GM23338 (cell line): ENCODE results near the gene KLHL17.

ENCODE experiments used
- CREB1 ChIP-seq: fragments of 250-450 bp; sonication (Bioruptor Pico); IDR thresholded peaks from 2 replicates; pipeline ENCODE4 v1.5.0; 2020; ENCODE audit warnings: low read depth, mild to moderate bottlenecking, moderate library complexity
- EZH2 ChIP-seq: fragments of 200-600 bp; sonication (generic); IDR thresholded peaks from one replicate; pipeline ENCODE4 v1.8.0; 2017; ENCODE audit warnings: antibody characterized with exemption, mild to moderate bottlenecking, low read depth; ENCODE audit not compliant: unreplicated experiment
- EZH2phosphoT487 ChIP-seq: fragments of 200-600 bp; sonication (generic); IDR thresholded peaks from one replicate; pipeline ENCODE4 v1.8.1; 2018; ENCODE audit warnings: antibody characterized with exemption; ENCODE audit not compliant: unreplicated experiment
- JUNB ChIP-seq: IDR thresholded peaks from one replicate; pipeline ENCODE4 v1.6.1; 2016; ENCODE audit warnings: antibody characterized with exemption; ENCODE audit not compliant: unreplicated experiment
- NANOG ChIP-seq: IDR thresholded peaks from 2 replicates; pipeline ENCODE4 v1.6.1; 2016; ENCODE audit warnings: antibody characterized with exemption, borderline replicate concordance
- POLR2AphosphoS5 ChIP-seq: IDR thresholded peaks from 2 replicates; pipeline ENCODE4 v1.6.1; 2016; ENCODE audit warnings: antibody characterized with exemption, low read depth
- STAT1 ChIP-seq: IDR thresholded peaks from one replicate; pipeline ENCODE4 v1.6.1; 2016; ENCODE audit warnings: antibody characterized with exemption; ENCODE audit not compliant: unreplicated experiment
- ZNF114 ChIP-seq: fragments of 250-450 bp; sonication (Bioruptor Pico); IDR thresholded peaks from 2 replicates; pipeline ENCODE4 v1.5.0; 2020; ENCODE audit warnings: mild to moderate bottlenecking, moderate library complexity
- ZNF331 ChIP-seq: fragments of 250-450 bp; sonication (Bioruptor Pico); IDR thresholded peaks from 2 replicates; pipeline ENCODE4 v1.5.0; 2020; ENCODE audit warnings: low read depth, mild to moderate bottlenecking, moderate library complexity
- TF ChIP-seq, protein P1 (sequence below), 2 experiments: fragments of 200-600 bp in 1 of 2; sonication (generic) in 1 of 2; conservative IDR thresholded peaks; 2 replicates each; pipeline versions ENCODE4 v1.5.1 to v1.6.1; 2016 to 2017; ENCODE audit warnings: antibody characterized with exemption in 2 of 2, low read depth in 2 of 2, mild to moderate bottlenecking in 2 of 2, moderate library complexity in 1 of 2
- TF ChIP-seq, protein P2 (sequence below): IDR thresholded peaks from one replicate; pipeline ENCODE4 v1.6.1; 2018; ENCODE audit warnings: antibody characterized with exemption; ENCODE audit not compliant: unreplicated experiment
- TF ChIP-seq, protein P3 (sequence below): fragments of 250-450 bp; sonication (Bioruptor Pico); IDR thresholded peaks from 2 replicates; pipeline ENCODE4 v1.5.0; 2020; ENCODE audit warnings: mild to moderate bottlenecking, moderate library complexity
- TF ChIP-seq, protein P4 (sequence below): IDR thresholded peaks from 2 replicates; pipeline ENCODE4 v1.6.1; 2016; ENCODE audit warnings: antibody characterized with exemption

DNA sequence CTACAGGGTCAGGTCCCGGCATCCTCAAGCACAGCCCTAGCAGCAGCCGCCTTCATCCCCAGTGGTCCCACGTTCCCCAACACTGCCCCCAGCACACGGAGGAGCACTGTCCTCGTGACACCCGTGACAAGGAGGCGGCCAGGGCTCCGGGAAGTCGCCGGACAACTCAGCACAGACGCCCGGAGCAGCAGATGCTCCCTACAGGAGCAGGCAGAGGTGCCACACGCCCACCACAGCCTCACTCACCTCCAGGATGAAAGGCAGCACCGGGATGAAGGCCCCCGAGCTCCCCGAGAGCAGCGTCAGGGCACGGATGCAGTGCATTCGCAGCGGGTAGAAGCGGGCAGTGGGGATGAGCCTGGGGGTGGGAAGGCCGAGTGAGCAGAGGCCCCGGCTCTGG lies 9.5 kb upstream of the KLHL17 start:
- TF ChIP-seq, protein P1, sequence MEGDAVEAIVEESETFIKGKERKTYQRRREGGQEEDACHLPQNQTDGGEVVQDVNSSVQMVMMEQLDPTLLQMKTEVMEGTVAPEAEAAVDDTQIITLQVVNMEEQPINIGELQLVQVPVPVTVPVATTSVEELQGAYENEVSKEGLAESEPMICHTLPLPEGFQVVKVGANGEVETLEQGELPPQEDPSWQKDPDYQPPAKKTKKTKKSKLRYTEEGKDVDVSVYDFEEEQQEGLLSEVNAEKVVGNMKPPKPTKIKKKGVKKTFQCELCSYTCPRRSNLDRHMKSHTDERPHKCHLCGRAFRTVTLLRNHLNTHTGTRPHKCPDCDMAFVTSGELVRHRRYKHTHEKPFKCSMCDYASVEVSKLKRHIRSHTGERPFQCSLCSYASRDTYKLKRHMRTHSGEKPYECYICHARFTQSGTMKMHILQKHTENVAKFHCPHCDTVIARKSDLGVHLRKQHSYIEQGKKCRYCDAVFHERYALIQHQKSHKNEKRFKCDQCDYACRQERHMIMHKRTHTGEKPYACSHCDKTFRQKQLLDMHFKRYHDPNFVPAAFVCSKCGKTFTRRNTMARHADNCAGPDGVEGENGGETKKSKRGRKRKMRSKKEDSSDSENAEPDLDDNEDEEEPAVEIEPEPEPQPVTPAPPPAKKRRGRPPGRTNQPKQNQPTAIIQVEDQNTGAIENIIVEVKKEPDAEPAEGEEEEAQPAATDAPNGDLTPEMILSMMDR (conservative IDR thresholded peaks at IDR 0.05; ENCODE audit: low read depth in 2 of 2): no peak
- TF ChIP-seq POLR2AphosphoS5 (no peak), EZH2 (no peak), NANOG (no peak), CREB1 (CRISPR knock-in tag) (no peak), EZH2phosphoT487 (no peak), JUNB (no peak), ZNF114 (CRISPR knock-in tag) (no peak), STAT1 (no peak), ZNF331 (no peak)
- TF ChIP-seq, protein P2, sequence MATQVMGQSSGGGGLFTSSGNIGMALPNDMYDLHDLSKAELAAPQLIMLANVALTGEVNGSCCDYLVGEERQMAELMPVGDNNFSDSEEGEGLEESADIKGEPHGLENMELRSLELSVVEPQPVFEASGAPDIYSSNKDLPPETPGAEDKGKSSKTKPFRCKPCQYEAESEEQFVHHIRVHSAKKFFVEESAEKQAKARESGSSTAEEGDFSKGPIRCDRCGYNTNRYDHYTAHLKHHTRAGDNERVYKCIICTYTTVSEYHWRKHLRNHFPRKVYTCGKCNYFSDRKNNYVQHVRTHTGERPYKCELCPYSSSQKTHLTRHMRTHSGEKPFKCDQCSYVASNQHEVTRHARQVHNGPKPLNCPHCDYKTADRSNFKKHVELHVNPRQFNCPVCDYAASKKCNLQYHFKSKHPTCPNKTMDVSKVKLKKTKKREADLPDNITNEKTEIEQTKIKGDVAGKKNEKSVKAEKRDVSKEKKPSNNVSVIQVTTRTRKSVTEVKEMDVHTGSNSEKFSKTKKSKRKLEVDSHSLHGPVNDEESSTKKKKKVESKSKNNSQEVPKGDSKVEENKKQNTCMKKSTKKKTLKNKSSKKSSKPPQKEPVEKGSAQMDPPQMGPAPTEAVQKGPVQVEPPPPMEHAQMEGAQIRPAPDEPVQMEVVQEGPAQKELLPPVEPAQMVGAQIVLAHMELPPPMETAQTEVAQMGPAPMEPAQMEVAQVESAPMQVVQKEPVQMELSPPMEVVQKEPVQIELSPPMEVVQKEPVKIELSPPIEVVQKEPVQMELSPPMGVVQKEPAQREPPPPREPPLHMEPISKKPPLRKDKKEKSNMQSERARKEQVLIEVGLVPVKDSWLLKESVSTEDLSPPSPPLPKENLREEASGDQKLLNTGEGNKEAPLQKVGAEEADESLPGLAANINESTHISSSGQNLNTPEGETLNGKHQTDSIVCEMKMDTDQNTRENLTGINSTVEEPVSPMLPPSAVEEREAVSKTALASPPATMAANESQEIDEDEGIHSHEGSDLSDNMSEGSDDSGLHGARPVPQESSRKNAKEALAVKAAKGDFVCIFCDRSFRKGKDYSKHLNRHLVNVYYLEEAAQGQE: no peak
- TF ChIP-seq, protein P3, sequence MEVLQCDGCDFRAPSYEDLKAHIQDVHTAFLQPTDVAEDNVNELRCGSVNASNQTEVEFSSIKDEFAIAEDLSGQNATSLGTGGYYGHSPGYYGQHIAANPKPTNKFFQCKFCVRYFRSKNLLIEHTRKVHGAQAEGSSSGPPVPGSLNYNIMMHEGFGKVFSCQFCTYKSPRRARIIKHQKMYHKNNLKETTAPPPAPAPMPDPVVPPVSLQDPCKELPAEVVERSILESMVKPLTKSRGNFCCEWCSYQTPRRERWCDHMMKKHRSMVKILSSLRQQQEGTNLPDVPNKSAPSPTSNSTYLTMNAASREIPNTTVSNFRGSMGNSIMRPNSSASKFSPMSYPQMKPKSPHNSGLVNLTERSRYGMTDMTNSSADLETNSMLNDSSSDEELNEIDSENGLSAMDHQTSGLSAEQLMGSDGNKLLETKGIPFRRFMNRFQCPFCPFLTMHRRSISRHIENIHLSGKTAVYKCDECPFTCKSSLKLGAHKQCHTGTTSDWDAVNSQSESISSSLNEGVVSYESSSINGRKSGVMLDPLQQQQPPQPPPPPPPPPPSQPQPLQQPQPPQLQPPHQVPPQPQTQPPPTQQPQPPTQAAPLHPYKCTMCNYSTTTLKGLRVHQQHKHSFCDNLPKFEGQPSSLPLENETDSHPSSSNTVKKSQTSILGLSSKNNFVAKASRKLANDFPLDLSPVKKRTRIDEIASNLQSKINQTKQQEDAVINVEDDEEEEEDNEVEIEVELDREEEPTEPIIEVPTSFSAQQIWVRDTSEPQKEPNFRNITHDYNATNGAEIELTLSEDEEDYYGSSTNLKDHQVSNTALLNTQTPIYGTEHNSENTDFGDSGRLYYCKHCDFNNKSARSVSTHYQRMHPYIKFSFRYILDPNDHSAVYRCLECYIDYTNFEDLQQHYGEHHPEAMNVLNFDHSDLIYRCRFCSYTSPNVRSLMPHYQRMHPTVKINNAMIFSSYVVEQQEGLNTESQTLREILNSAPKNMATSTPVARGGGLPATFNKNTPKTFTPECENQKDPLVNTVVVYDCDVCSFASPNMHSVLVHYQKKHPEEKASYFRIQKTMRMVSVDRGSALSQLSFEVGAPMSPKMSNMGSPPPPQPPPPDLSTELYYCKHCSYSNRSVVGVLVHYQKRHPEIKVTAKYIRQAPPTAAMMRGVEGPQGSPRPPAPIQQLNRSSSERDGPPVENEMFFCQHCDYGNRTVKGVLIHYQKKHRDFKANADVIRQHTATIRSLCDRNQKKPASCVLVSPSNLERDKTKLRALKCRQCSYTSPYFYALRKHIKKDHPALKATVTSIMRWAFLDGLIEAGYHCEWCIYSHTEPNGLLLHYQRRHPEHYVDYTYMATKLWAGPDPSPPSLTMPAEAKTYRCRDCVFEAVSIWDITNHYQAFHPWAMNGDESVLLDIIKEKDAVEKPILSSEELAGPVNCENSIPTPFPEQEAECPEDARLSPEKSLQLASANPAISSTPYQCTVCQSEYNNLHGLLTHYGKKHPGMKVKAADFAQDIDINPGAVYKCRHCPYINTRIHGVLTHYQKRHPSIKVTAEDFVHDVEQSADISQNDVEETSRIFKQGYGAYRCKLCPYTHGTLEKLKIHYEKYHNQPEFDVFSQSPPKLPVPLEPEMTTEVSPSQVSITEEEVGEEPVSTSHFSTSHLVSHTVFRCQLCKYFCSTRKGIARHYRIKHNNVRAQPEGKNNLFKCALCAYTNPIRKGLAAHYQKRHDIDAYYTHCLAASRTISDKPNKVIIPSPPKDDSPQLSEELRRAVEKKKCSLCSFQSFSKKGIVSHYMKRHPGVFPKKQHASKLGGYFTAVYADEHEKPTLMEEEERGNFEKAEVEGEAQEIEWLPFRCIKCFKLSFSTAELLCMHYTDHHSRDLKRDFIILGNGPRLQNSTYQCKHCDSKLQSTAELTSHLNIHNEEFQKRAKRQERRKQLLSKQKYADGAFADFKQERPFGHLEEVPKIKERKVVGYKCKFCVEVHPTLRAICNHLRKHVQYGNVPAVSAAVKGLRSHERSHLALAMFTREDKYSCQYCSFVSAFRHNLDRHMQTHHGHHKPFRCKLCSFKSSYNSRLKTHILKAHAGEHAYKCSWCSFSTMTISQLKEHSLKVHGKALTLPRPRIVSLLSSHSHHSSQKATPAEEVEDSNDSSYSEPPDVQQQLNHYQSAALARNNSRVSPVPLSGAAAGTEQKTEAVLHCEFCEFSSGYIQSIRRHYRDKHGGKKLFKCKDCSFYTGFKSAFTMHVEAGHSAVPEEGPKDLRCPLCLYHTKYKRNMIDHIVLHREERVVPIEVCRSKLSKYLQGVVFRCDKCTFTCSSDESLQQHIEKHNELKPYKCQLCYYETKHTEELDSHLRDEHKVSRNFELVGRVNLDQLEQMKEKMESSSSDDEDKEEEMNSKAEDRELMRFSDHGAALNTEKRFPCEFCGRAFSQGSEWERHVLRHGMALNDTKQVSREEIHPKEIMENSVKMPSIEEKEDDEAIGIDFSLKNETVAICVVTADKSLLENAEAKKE (CRISPR knock-in tag): no peak
- TF ChIP-seq, protein P4, sequence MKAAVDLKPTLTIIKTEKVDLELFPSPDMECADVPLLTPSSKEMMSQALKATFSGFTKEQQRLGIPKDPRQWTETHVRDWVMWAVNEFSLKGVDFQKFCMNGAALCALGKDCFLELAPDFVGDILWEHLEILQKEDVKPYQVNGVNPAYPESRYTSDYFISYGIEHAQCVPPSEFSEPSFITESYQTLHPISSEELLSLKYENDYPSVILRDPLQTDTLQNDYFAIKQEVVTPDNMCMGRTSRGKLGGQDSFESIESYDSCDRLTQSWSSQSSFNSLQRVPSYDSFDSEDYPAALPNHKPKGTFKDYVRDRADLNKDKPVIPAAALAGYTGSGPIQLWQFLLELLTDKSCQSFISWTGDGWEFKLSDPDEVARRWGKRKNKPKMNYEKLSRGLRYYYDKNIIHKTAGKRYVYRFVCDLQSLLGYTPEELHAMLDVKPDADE: no peak
